NCI-H460 (cell line): ENCODE measurements around the gene SCAF1. TPM values are rescaled to one million over a fixed set of nuclear protein-coding genes. Genes with fewer than 3 reads are reported as not detected.

Experiments used
- DNase-seq: peaks from one replicate; pipeline ENCODE4 v3.0.0-alpha.2; 2016; ENCODE audit warnings: low read depth; ENCODE audit errors: extremely low read depth
- total RNA-seq: library from RNA; depleted of rRNA; stranded (reverse); fragments of >200 nt; shearing (Covaris generic); gene quantifications from 2 replicates; pipeline ENCODE4 v1.2.3, GENCODE V29; 2014

Gene SCAF1
- total RNA-seq, 1 experiment from 2014 or later: 8.3 TPM

GRCh38 chr19:49682274-49682673 is 40.3 kb downstream of the SCAF1 start:
- no peak for DNase-seq

- no peak for DNase-seq
Observed at GRCh38 chr19:49683814-49684250, 41.8 kb downstream of the SCAF1 start.

- DNase-seq: no peak
Observed at GRCh38 chr19:49684251-49684982, 42.4 kb downstream of the SCAF1 start.

GRCh38 chr19:49684983-49685553 is 43.1 kb downstream of the SCAF1 start:
- DNase-seq: no peak

GRCh38 chr19:49685845-49686332 is 43.9 kb downstream of the SCAF1 start:
- no peak for DNase-seq

- no peak for DNase-seq
Observed at GRCh38 chr19:49686503-49687088, 44.6 kb downstream of the SCAF1 start.

GRCh38 chr19:49687150-49687549 is 45.1 kb downstream of the SCAF1 start:
- no peak for DNase-seq

GRCh38 chr19:49687566-49688316 is 45.7 kb downstream of the SCAF1 start:
- no peak for DNase-seq

GRCh38 chr19:49688531-49689132 is 46.6 kb downstream of the SCAF1 start:
- no peak for DNase-seq

- no peak for DNase-seq
Observed at GRCh38 chr19:49689133-49690078, 47.4 kb downstream of the SCAF1 start, which contains the start of gene ADM5. ADM5 (plus strand) TSS chr19:49689594; CDS start chr19:49689838, 244 bp downstream.

GRCh38 chr19:49690079-49690655 is 48.2 kb downstream of the SCAF1 start:
- DNase-seq: no peak

GRCh38 chr19:49690656-49691242 is 48.7 kb downstream of the SCAF1 start, which contains the start of gene CPT1C:
CPT1C (plus strand) TSS chr19:49691116; CDS start chr19:49692253, 1,137 bp downstream.
- no peak for DNase-seq

GRCh38 chr19:49691243-49692146 is 49.5 kb downstream of the SCAF1 start:
- no peak for DNase-seq

GRCh38 chr19:49692147-49692506 is 50.1 kb downstream of the SCAF1 start:
- no peak for DNase-seq

- no peak for DNase-seq
Observed at GRCh38 chr19:49696115-49696514, 54.1 kb downstream of the SCAF1 start.

- no peak for DNase-seq
Observed at GRCh38 chr19:49696865-49697264, 54.9 kb downstream of the SCAF1 start.

- no peak for DNase-seq
Observed at GRCh38 chr19:49699364-49699763, 57.4 kb downstream of the SCAF1 start.

GRCh38 chr19:49700563-49700962 is 58.6 kb downstream of the SCAF1 start:
- DNase-seq: no peak
